Activated B cell treated with CpG ODN at 0.5 μM for 24 hours (primary cell): Measurements from ENCODE around the gene DSCAM. TPM values are rescaled to one million over a fixed set of nuclear protein-coding genes. Genes with fewer than 3 reads are reported as not detected.
"Not testable (repeated sequence)": the region's sequence is repeated elsewhere in the genome, so short reads cannot be mapped to it uniquely, and the experiment has no call there.

ENCODE experiments used
- ATAC-seq: fragments of 200-7000 bp; cut with Tn5 transposase; one replicate; pipeline ENCODE4 v1.10.0; 2021; ENCODE audit warnings: low read depth, mild to moderate bottlenecking, moderate library complexity
- CTCF ChIA-PET: fragments of 350-600 bp; sonication (Branson Sonifier 250); formaldehyde crosslinking; loops from one replicate; lab custom pipeline; 2021; ENCODE audit warnings: antibody characterized with exemption; lab: Charles Lee
- POLR2A ChIA-PET: fragments of 350-600 bp; sonication (Branson Sonifier 250); formaldehyde crosslinking; loops from one replicate; lab custom pipeline; 2021; ENCODE audit warnings: antibody characterized with exemption; lab: Charles Lee
- DNase-seq: peaks from one replicate; pipeline ENCODE4 v3.0.0; 2022
- H3K27ac Mint-ChIP-seq: one replicate; pipeline ENCODE4 v1.8.0; 2020; ENCODE audit warnings: mixed read lengths
- H3K27me3 Mint-ChIP-seq: one replicate; pipeline ENCODE4 v1.8.0; 2021; ENCODE audit warnings: mixed read lengths
- H3K36me3 Mint-ChIP-seq: one replicate; pipeline ENCODE4 v1.8.0; 2021; ENCODE audit warnings: low read depth, mixed read lengths
- H3K4me1 Mint-ChIP-seq: one replicate; pipeline ENCODE4 v1.8.0; 2021; ENCODE audit warnings: mixed read lengths
- H3K4me3 Mint-ChIP-seq: one replicate; pipeline ENCODE4 v1.8.0; 2020; ENCODE audit warnings: mild to moderate bottlenecking, mixed read lengths
- H3K9me3 Mint-ChIP-seq: one replicate; pipeline ENCODE4 v1.8.0; 2020; ENCODE audit warnings: mixed read lengths
- intact Hi-C: fragments of 100-400 bp; cut with micrococcal nuclease; formaldehyde crosslinking; loops from one replicate; pipeline ENCODE4 v1.15.1; 2024
- total RNA-seq: library from RNA; stranded (reverse); gene quantifications from 2 replicates; pipeline ENCODE4 v1.2.3, GENCODE V29; 2022
- TF ChIP-seq, protein P1 (sequence below): fragments of 200-600 bp; IDR thresholded peaks from one replicate; pipeline ENCODE4 v1.8.0; 2022; ENCODE audit warnings: antibody characterized with exemption, mild to moderate bottlenecking

DSCAM gene, protein sequence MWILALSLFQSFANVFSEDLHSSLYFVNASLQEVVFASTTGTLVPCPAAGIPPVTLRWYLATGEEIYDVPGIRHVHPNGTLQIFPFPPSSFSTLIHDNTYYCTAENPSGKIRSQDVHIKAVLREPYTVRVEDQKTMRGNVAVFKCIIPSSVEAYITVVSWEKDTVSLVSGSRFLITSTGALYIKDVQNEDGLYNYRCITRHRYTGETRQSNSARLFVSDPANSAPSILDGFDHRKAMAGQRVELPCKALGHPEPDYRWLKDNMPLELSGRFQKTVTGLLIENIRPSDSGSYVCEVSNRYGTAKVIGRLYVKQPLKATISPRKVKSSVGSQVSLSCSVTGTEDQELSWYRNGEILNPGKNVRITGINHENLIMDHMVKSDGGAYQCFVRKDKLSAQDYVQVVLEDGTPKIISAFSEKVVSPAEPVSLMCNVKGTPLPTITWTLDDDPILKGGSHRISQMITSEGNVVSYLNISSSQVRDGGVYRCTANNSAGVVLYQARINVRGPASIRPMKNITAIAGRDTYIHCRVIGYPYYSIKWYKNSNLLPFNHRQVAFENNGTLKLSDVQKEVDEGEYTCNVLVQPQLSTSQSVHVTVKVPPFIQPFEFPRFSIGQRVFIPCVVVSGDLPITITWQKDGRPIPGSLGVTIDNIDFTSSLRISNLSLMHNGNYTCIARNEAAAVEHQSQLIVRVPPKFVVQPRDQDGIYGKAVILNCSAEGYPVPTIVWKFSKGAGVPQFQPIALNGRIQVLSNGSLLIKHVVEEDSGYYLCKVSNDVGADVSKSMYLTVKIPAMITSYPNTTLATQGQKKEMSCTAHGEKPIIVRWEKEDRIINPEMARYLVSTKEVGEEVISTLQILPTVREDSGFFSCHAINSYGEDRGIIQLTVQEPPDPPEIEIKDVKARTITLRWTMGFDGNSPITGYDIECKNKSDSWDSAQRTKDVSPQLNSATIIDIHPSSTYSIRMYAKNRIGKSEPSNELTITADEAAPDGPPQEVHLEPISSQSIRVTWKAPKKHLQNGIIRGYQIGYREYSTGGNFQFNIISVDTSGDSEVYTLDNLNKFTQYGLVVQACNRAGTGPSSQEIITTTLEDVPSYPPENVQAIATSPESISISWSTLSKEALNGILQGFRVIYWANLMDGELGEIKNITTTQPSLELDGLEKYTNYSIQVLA (N-terminal part only)
- total RNA-seq: not detected in 2 replicates

DNA sequence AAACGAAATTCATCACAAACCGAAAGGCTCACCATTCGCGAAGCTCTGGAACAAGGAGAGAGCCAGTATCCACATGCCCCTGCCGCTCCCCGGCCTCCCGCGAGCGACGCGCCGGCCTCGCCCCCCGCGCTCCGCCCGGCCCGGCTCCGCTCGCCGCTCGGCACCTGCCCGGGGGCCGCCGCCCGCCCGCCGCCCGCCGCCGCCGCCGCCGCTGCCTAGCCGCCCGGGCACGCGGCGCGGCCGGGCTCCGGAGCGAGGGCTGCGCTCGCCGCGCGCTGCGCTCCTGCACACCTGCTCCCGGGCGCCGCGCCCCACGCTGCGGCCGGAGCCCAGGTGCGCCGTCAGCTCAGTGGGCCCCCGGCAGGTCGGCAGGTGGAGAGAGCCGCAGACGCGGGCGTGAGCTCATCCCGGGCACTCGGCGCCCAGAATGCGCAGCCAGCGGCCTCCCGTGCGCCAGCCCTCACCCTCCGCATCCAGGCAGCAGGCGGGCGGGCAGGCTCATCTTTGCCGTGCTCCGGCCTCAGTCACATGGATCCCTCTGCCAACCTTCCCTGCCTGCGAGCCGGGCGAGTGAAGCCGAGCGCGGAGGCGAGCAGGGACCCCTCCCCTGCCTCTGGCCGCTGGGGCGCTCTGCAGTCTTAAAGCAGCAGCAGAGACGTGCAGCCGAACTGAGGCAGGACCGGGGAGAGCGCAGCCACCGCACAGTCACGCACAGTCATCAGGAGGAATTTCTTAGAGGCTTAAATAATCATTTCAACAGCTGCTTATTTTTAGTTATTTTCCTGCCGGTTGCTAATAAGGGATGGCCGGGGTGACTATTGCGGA, at the start of gene DSCAM:
DSCAM (minus strand) TSS at position 572 of the 825 bp plus-strand sequence; CDS start at position 75, 497 bp downstream.
- ATAC-seq (no peak), DNase-seq (no peak)
- H3K4me3 Mint-ChIP-seq: no peak within 1 kb of the TSS
- H3K4me1 Mint-ChIP-seq: no peaks in the 10 kb centered on the region
- no peaks in the 10 kb centered on the region for H3K36me3 Mint-ChIP-seq
- peaks cover 21% of the 10 kb centered on the region for H3K27me3 Mint-ChIP-seq
- intact Hi-C loops: no loop called here
- CTCF ChIA-PET: no interaction called here
- peaks cover 4% of the 10 kb centered on the region for H3K9me3 Mint-ChIP-seq
- H3K27ac Mint-ChIP-seq: no peak within 1 kb of the TSS
- POLR2A ChIA-PET: no interaction called here
- TF ChIP-seq, protein P1, sequence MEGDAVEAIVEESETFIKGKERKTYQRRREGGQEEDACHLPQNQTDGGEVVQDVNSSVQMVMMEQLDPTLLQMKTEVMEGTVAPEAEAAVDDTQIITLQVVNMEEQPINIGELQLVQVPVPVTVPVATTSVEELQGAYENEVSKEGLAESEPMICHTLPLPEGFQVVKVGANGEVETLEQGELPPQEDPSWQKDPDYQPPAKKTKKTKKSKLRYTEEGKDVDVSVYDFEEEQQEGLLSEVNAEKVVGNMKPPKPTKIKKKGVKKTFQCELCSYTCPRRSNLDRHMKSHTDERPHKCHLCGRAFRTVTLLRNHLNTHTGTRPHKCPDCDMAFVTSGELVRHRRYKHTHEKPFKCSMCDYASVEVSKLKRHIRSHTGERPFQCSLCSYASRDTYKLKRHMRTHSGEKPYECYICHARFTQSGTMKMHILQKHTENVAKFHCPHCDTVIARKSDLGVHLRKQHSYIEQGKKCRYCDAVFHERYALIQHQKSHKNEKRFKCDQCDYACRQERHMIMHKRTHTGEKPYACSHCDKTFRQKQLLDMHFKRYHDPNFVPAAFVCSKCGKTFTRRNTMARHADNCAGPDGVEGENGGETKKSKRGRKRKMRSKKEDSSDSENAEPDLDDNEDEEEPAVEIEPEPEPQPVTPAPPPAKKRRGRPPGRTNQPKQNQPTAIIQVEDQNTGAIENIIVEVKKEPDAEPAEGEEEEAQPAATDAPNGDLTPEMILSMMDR: no peak

DNA sequence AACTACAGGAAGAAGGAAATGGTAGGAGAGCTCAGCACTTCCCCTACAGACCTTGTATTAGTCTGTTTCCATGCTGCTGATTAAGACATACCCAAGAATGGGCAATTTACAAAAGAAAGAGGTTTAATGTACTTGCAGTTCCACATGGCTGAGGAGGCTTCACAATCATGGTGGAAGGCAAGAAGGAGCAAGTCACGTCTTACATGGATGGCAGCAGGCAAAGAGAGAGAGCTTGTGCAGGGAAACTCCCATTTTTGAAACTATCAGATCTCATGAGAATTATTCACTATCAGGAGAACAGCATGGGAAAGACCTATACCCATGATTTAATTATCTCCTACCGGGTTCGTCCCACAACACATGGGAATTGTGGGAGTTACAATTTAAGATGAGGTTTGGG, 48.7 kb upstream of the DSCAM start:
- H3K36me3 Mint-ChIP-seq, DNase-seq, H3K27me3 Mint-ChIP-seq, CTCF ChIA-PET, H3K4me3 Mint-ChIP-seq, intact Hi-C loops, ATAC-seq, POLR2A ChIA-PET, H3K27ac Mint-ChIP-seq, H3K4me1 Mint-ChIP-seq: not testable (repeated sequence)
- peaks cover 22% of the 10 kb centered on the region for H3K9me3 Mint-ChIP-seq

DNA sequence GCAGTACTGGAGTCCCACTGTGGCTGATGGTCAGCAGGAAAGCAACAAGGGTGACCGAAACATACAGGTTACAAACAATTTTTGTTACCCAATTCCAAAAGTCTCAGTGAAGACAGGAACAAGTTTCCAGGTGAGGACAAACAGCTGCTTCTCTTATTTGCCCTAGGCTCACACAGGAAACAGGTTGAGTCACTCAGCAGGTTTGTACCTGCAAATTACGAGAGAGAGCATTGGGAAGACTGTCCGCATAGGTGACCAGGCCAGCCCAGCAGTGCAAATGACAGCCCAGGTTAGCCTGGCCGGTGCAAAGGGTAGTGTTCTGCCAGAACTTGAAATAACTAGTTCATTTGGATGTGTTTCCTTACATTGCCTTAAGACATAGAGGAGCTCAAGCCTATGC, 40.0 kb upstream of the DSCAM start:
- POLR2A ChIA-PET: no interaction called here
- H3K36me3 Mint-ChIP-seq: no peaks in the 10 kb centered on the region
- no peaks in the 10 kb centered on the region for H3K9me3 Mint-ChIP-seq
- no peaks in the 10 kb centered on the region for H3K4me1 Mint-ChIP-seq
- intact Hi-C loops: no loop called here
- TF ChIP-seq, protein P1: no peak
- CTCF ChIA-PET: no interaction called here
- no peak overlapping the region for H3K4me3 Mint-ChIP-seq
- no peak overlapping the region for H3K27ac Mint-ChIP-seq
- DNase-seq: no peak
- no peak for ATAC-seq
- no peaks in the 10 kb centered on the region for H3K27me3 Mint-ChIP-seq

DNA sequence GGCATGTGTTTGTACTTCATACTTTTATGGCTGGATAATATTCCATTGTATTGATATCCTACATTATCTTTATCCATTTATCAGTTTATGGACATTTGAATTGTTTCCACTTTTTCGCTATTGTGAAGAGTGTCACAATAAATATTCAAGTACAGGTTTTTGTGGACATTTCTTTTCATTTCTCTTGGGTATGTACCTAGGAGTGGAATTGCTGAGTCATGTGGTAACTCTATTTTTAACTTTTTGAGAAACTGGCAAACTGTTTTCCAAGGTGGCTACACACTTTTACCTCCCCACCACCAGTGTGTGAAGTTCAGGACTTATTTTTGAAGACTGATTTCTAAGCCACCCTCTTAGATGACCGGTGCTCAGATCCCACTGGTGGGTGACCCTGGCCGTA, 39.0 kb upstream of the DSCAM start:
- Mint-ChIP-seq H3K27me3 (peaks cover 2% of the 10 kb centered on the region), H3K9me3 (no peaks in the 10 kb centered on the region), H3K4me3 (no peak overlapping the region), H3K27ac (no peak overlapping the region), H3K4me1 (no peaks in the 10 kb centered on the region), H3K36me3 (no peaks in the 10 kb centered on the region)
- POLR2A ChIA-PET: no interaction called here
- intact Hi-C loops: no loop called here
- CTCF ChIA-PET: no interaction called here
- TF ChIP-seq, protein P1: no peak
- no peak for ATAC-seq
- DNase-seq: no peak
